GM19468 (cell line): Measurements from ENCODE around the gene RARRES2.
"Not testable (repeated sequence)": the region's sequence is repeated elsewhere in the genome, so short reads cannot be mapped to it uniquely, and the experiment has no call there.

Source experiments
- ATAC-seq: cut with Tn5 transposase; IDR thresholded peaks from one replicate; pipeline ENCODE4 v1.9.1; 2021; ENCODE audit warnings: mild to moderate bottlenecking, moderate library complexity, moderate number of reproducible peaks; ENCODE audit not compliant: unreplicated experiment; ENCODE audit errors: extremely low read depth

Gene RARRES2

GRCh38 chr7:150323682-150324372, 17.6 kb downstream of the RARRES2 start:
- no peak for ATAC-seq

GRCh38 chr7:150322833-150323681, 18.4 kb downstream of the RARRES2 start, which contains the start of the genes ACTR3C and LRRC61:
ACTR3C (minus strand) TSS chr7:150323545; CDS start chr7:150295296, 28,249 bp downstream.
LRRC61 (plus strand) TSS chr7:150323355; CDS start chr7:150336862, 13,507 bp downstream.
- peak; percentile 21 for ATAC-seq

DNA sequence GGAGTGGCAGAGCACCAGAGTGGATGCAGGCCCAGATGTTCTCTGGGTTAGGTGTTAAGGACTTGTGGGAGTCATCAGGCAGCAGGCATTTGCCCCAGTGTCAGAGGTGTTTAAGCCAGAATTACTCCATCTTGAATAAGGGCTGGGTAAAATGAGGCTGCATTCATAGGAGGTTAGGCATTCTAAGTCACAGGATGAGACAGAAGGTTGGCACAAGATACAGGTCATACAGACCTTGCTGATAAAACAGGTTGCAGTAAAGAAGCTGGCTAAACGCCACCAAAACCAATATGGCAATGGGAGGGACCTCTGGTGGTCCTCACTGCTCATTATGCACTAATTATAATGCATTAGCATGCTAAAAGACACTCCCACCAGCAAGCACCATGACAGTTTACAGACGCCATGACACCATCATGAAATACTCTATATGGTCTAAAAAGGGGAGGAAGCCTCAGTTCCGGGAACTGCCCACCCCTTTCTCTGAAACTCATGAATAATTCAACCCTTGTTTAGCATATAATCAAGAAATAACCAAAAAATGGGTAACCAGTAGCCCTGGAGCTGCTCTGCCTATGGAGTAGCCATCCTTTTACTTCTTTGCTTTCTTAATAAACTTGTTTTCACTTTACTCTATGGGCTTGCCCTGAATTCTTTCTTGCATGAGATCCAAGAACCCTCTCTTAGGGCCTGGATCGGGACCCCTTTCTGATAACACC, 19.2 kb downstream of the RARRES2 start:
- no peak for ATAC-seq

GRCh38 chr7:150321788-150322113, 19.7 kb downstream of the RARRES2 start:
- no peak for ATAC-seq

GRCh38 chr7:150317748-150318444, 23.5 kb downstream of the RARRES2 start:
- no peak for ATAC-seq

DNA sequence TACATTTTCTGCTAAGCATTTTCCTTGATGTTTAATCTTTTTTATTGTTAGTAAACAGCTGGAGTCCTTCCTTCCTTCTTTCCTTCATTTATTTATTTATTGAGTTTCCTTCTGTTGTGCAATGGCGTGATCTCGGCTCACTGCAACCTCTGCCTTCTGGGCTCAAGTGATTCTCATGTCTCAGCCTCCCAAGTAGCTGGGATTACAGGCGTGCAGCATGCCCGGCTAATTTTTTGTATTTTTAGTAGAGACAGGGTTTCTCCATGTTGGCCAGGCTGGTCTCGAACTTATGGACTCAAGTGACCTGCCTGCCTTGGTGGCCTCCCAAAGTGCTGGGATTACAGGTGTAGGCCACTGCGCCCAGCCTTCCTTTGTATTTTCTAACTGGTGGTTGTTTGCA, 24.4 kb downstream of the RARRES2 start:
- not testable (repeated sequence) for ATAC-seq

- ATAC-seq, result no peak
These were observed 26.7 kb downstream of the RARRES2 start for GRCh38 chr7:150314639-150315239.

- no peak for ATAC-seq
These were observed 27.6 kb downstream of the RARRES2 start for GRCh38 chr7:150313870-150314269.

DNA sequence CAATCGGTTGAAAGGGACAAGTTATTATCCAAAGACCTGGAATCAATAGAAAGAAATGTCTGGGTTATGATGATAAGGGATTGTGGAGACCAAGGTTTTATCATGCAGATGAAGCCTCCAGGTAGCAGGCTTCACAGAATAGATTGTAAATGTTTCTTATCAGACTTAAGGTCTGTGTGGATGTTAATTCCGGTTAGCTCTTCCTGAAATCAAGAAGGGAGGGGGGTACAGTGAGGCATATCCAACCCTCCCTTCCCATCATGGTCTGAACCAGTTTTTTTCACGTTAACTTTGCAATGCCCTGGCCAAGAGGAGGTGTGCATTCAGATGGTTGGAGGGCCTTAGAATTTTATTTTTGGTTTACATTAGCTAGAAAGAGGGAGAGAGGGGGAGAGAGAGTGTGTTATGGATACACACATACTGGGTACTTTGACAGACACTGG, 28.0 kb downstream of the RARRES2 start:
- no peak for ATAC-seq

- not testable (repeated sequence) for ATAC-seq
These were observed 28.6 kb downstream of the RARRES2 start for GRCh38 chr7:150312649-150313366.

GRCh38 chr7:150311711-150312110, 29.7 kb downstream of the RARRES2 start:
- no peak for ATAC-seq

DNA sequence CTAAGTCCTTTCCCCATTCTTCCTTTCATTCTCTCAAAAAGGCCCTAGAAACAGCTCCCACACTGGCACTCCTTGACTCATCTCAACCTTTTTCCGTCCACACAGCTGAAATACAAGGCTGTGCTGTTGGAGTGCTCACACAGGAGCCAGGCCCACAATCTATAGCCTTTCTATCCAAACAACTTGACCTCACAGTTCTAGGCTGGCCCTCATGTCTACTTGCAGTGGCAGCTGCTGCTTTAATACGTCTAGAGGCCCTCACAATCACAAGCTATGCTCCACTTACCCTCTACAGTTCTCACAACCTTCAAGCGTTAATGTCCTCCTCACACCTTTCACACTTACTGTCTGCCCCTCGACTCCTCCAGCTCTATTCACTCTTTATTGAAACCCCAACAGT, 30.3 kb downstream of the RARRES2 start:
- ATAC-seq, result no peak

DNA sequence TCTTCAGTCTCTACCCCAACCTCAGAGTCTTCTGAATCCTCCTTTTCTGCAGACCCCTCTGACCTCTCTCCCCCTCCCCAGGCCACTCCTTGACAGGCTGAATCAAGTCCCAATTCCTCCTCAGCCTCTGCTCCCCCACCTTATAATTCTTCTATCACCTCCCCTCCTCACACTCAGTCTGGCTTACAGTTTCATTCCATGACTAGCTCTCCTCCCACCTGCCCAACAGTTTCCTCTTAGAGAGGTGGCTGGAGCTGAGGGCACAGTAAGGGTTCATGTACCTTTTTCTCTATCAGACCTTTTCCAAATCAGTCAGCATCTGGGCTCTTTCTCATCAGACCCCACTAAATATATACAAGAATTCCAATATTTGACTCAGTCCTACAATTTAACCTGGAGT, 32.9 kb downstream of the RARRES2 start:
- no peak for ATAC-seq

DNA sequence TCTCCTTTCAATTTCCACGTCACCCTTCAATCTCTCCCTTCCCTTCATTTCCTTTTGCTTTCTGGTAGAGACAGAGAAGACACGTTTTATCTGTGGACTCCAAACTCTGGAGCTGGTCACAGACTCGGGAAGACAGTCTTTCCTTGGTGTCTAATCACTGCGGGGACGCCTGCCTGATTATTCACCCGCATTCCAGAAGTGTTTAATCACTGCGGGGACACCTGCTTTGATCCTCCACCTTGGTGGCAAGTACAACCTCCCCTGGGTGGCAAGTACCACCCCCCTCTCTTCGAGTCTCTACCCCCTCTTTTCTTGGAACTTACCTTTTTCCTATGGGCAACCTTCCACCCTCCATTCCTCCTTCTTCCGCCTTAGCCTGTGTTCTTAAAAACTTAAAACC, 33.5 kb downstream of the RARRES2 start:
- ATAC-seq, result no peak

DNA sequence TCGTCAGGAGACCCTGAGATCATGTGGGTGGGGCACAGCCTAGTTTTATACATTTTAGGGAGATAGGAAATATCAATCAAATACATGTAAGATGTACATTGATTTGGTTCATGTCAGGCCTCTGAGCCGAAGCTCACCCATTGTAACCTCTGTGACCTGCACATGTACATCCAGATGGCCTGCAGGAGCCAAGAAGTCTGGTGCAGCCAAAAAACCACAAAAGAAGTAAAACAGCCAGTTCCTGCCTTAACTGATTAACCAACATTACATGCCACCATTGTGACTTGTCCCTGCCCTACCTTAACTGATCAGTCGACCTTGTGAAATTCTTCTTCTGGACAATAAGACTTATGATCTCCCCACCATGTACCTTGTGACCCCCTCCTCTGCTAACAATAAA, 34.3 kb downstream of the RARRES2 start:
- ATAC-seq, result no peak

DNA sequence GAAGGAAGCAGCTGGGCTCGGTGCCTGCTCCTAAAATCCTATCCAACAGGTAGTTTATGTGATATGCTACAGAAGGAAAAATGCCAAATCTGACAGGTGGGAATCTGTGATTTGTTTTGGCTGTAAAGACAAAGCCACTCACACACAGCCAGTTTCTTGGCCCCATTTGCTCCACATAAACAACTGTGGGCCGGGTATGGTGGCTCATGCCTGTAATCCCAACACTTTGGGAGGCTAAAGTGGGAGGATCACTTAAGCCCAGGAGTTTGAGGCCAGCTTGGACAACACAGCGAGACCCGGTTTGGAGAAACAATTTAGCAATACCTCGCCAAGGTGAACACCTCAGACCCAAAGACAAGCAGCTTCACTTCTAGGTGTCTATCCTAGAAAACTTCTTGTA, 35.1 kb downstream of the RARRES2 start:
- not testable (repeated sequence) for ATAC-seq

- ATAC-seq, result not testable (repeated sequence)
These were observed 35.5 kb downstream of the RARRES2 start for GRCh38 chr7:150305903-150306284.

DNA sequence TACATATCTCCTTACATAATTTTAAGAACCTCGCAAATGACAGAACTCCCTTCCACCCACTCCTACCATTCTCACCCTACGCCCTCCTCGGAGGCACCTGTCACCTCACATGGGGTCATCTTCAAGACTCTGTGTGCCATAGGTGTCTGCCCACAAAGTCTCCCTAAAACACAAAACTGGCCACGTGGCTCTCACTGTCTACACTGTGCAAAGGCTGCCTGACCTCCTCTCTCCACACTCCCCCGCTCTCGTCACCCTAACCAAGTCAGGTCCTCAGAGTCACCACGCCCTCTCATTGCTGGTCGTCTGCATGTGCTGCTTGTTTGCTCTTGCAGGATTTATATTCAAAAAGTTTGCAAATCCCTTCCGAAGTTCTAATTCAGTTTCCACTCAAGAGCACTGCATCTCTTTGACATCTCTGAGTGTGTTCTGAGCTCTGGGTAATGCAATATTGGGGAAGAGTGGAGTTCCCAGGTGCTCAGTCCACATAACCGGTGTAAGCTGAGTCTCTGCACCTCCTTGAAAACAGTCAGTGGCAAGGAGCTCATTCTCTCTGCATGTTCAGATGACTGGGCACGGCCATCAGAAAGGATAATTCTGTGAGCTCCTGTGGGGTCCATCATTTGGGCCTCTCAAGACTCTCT, 36.0 kb downstream of the RARRES2 start:
- not testable (repeated sequence) for ATAC-seq
